Activated T-helper 1 cell treated with anti-CD3 and anti-CD28 coated beads, Interleukin-12 subunit alpha, Interleukin-12 subunit beta, Interleukin-2, Interleukin-4 antibody, amounts not matched to agents 30 ng/mL and 10 ng/mL and 1 ng/mL, durations not matched to agents 14 hours and 24 hours and 36 hours (primary cell): ENCODE measurements around the gene CLTRN. TPM values are rescaled to one million over a fixed set of nuclear protein-coding genes. Genes with fewer than 3 reads are reported as not detected.

Experiments
- DNase-seq: peaks from one replicate; pipeline ENCODE4 v3.0.0; 2021; ENCODE audit warnings: low spot score
- H3K27ac Mint-ChIP-seq: one replicate; pipeline ENCODE4 v1.8.0; 2021; ENCODE audit warnings: mild to moderate bottlenecking, mixed read lengths
- H3K27me3 Mint-ChIP-seq: one replicate; pipeline ENCODE4 v1.8.0; 2022; ENCODE audit warnings: mild to moderate bottlenecking, moderate library complexity, mixed read lengths; ENCODE audit not compliant: insufficient read depth
- H3K36me3 Mint-ChIP-seq: one replicate; pipeline ENCODE4 v1.8.0; 2021; ENCODE audit warnings: low read depth, mixed read lengths
- H3K4me1 Mint-ChIP-seq: one replicate; pipeline ENCODE4 v1.8.0; 2021; ENCODE audit warnings: low read depth, mixed read lengths
- H3K4me3 Mint-ChIP-seq: one replicate; pipeline ENCODE4 v1.8.0; 2021; ENCODE audit warnings: mild to moderate bottlenecking, moderate library complexity, mixed read lengths
- H3K9me3 Mint-ChIP-seq: one replicate; pipeline ENCODE4 v1.8.0; 2021; ENCODE audit warnings: mixed read lengths
- intact Hi-C: fragments of 100-400 bp; cut with micrococcal nuclease; formaldehyde crosslinking; loops from one replicate; pipeline ENCODE4 v1.15.1; 2024
- total RNA-seq: library from RNA; stranded (reverse); gene quantifications from 2 replicates; pipeline ENCODE4 v1.2.3, GENCODE V29; 2022

The CLTRN gene
- total RNA-seq, 1 donor from 2014 or later = not detected

GRCh38 chrX:15644560-15644872 is 20.1 kb downstream of the CLTRN start:
- Mint-ChIP-seq H3K4me3 (no peak overlapping the region), H3K27me3 (peaks cover 2% of the 10 kb centered on the region), H3K36me3 (no peaks in the 10 kb centered on the region), H3K27ac (no peak overlapping the region), H3K9me3 (no peaks in the 10 kb centered on the region), H3K4me1 (peaks cover 11% of the 10 kb centered on the region)
- intact Hi-C loops = loop anchor here (10.0 kb wide), 1 partner anchor 150 kb away; the partner anchor contains the start of gene PIR
- DNase-seq = no peak

GRCh38 chrX:15643786-15644559 is 20.6 kb downstream of the CLTRN start:
- H3K36me3 Mint-ChIP-seq = no peaks in the 10 kb centered on the region
- H3K4me3 Mint-ChIP-seq = no peak overlapping the region
- intact Hi-C loops = loop anchor here (10.0 kb wide), 1 partner anchor 149 kb away; the partner anchor contains the start of gene PIR
- no peaks in the 10 kb centered on the region for H3K9me3 Mint-ChIP-seq
- H3K27me3 Mint-ChIP-seq = peaks cover 2% of the 10 kb centered on the region
- peaks cover 11% of the 10 kb centered on the region for H3K4me1 Mint-ChIP-seq
- no peak overlapping the region for H3K27ac Mint-ChIP-seq
- no peak for DNase-seq

GRCh38 chrX:15631637-15632036 is 33.0 kb downstream of the CLTRN start:
- no peaks in the 10 kb centered on the region for H3K9me3 Mint-ChIP-seq
- intact Hi-C loops = no loop called here
- H3K27ac Mint-ChIP-seq = no peak overlapping the region
- no peak overlapping the region for H3K4me3 Mint-ChIP-seq
- no peaks in the 10 kb centered on the region for H3K27me3 Mint-ChIP-seq
- H3K36me3 Mint-ChIP-seq = no peaks in the 10 kb centered on the region
- no peak for DNase-seq
- H3K4me1 Mint-ChIP-seq = no peaks in the 10 kb centered on the region

GRCh38 chrX:15623054-15623453 is 41.6 kb downstream of the CLTRN start:
- DNase-seq = no peak
- H3K27ac Mint-ChIP-seq = no peak overlapping the region
- H3K36me3 Mint-ChIP-seq = no peaks in the 10 kb centered on the region
- intact Hi-C loops = no loop called here
- no peaks in the 10 kb centered on the region for H3K4me1 Mint-ChIP-seq
- no peaks in the 10 kb centered on the region for H3K27me3 Mint-ChIP-seq
- no peaks in the 10 kb centered on the region for H3K9me3 Mint-ChIP-seq
- no peak overlapping the region for H3K4me3 Mint-ChIP-seq

- H3K4me3 Mint-ChIP-seq = no peak overlapping the region
- intact Hi-C loops = no loop called here
- DNase-seq = no peak
- no peak overlapping the region for H3K27ac Mint-ChIP-seq
- H3K27me3 Mint-ChIP-seq = no peaks in the 10 kb centered on the region
- no peaks in the 10 kb centered on the region for H3K4me1 Mint-ChIP-seq
- no peaks in the 10 kb centered on the region for H3K36me3 Mint-ChIP-seq
- H3K9me3 Mint-ChIP-seq = no peaks in the 10 kb centered on the region
Measured at GRCh38 chrX:15619053-15619755, 45.4 kb downstream of the CLTRN start.

GRCh38 chrX:15617111-15617510 is 47.5 kb downstream of the CLTRN start:
- no peaks in the 10 kb centered on the region for H3K27me3 Mint-ChIP-seq
- H3K4me3 Mint-ChIP-seq = no peak overlapping the region
- no peaks in the 10 kb centered on the region for H3K4me1 Mint-ChIP-seq
- no peak for DNase-seq
- H3K27ac Mint-ChIP-seq = no peak overlapping the region
- H3K36me3 Mint-ChIP-seq = no peaks in the 10 kb centered on the region
- intact Hi-C loops = no loop called here
- H3K9me3 Mint-ChIP-seq = no peaks in the 10 kb centered on the region

- no peak overlapping the region for H3K4me3 Mint-ChIP-seq
Measured at GRCh38 chrX:15616531-15616930, 48.1 kb downstream of the CLTRN start.

GRCh38 chrX:15607067-15607466 is 57.5 kb downstream of the CLTRN start:
- Mint-ChIP-seq H3K27ac (no peak overlapping the region), H3K4me1 (no peaks in the 10 kb centered on the region), H3K9me3 (no peaks in the 10 kb centered on the region), H3K36me3 (no peaks in the 10 kb centered on the region), H3K4me3 (no peak overlapping the region), H3K27me3 (peaks cover 2% of the 10 kb centered on the region)
- intact Hi-C loops = no loop called here
- DNase-seq = no peak

More at GRCh38 chrX:15616531-15616930, 48.1 kb downstream of the CLTRN start:
- intact Hi-C loops = no loop called here
- no peaks in the 10 kb centered on the region for H3K27me3 Mint-ChIP-seq
- no peaks in the 10 kb centered on the region for H3K36me3 Mint-ChIP-seq
- H3K27ac Mint-ChIP-seq = no peak overlapping the region
- no peak for DNase-seq
- H3K4me1 Mint-ChIP-seq = no peaks in the 10 kb centered on the region
- H3K9me3 Mint-ChIP-seq = no peaks in the 10 kb centered on the region

GRCh38 chrX:15606136-15606535 is 58.5 kb downstream of the CLTRN start:
- H3K4me1 Mint-ChIP-seq = no peaks in the 10 kb centered on the region
- no peak for DNase-seq
- no peaks in the 10 kb centered on the region for H3K9me3 Mint-ChIP-seq
- no peaks in the 10 kb centered on the region for H3K36me3 Mint-ChIP-seq
- intact Hi-C loops = no loop called here
- no peak overlapping the region for H3K27ac Mint-ChIP-seq
- peaks cover 2% of the 10 kb centered on the region for H3K27me3 Mint-ChIP-seq
- no peak overlapping the region for H3K4me3 Mint-ChIP-seq

GRCh38 chrX:15605226-15605625 is 59.4 kb downstream of the CLTRN start:
- Mint-ChIP-seq H3K4me1 (no peaks in the 10 kb centered on the region), H3K36me3 (no peaks in the 10 kb centered on the region), H3K9me3 (no peaks in the 10 kb centered on the region), H3K27me3 (peaks cover 2% of the 10 kb centered on the region), H3K27ac (no peak overlapping the region), H3K4me3 (no peak overlapping the region)
- intact Hi-C loops = no loop called here
- DNase-seq = no peak

- intact Hi-C loops = no loop called here
- no peaks in the 10 kb centered on the region for H3K36me3 Mint-ChIP-seq
- no peak for DNase-seq
- no peaks in the 10 kb centered on the region for H3K4me1 Mint-ChIP-seq
- H3K4me3 Mint-ChIP-seq = no peak overlapping the region
- no peak overlapping the region for H3K27ac Mint-ChIP-seq
- peaks cover 2% of the 10 kb centered on the region for H3K27me3 Mint-ChIP-seq
- no peaks in the 10 kb centered on the region for H3K9me3 Mint-ChIP-seq
Measured at GRCh38 chrX:15602761-15603160, 61.8 kb downstream of the CLTRN start.

GRCh38 chrX:15601932-15602331 is 62.7 kb downstream of the CLTRN start:
- H3K9me3 Mint-ChIP-seq = no peaks in the 10 kb centered on the region
- H3K27ac Mint-ChIP-seq = no peak overlapping the region
- no peaks in the 10 kb centered on the region for H3K36me3 Mint-ChIP-seq
- no peak overlapping the region for H3K4me3 Mint-ChIP-seq
- H3K27me3 Mint-ChIP-seq = peaks cover 2% of the 10 kb centered on the region
- no peaks in the 10 kb centered on the region for H3K4me1 Mint-ChIP-seq
- DNase-seq = no peak
- intact Hi-C loops = no loop called here

- Mint-ChIP-seq H3K4me3 (no peak within 1 kb of the TSS), H3K4me1 (no peaks in the 10 kb centered on the region), H3K27me3 (no peaks in the 10 kb centered on the region), H3K9me3 (no peaks in the 10 kb centered on the region), H3K27ac (no peak within 1 kb of the TSS), H3K36me3 (no peaks in the 10 kb centered on the region)
- no peak for DNase-seq
- intact Hi-C loops = no loop called here
Measured at GRCh38 chrX:15600745-15601144, 63.9 kb downstream of the CLTRN start, which contains the start of gene ACE2. Gene ACE2 (minus strand): TSS chrX:15600960. CDS start chrX:15600911, 49 bp downstream.
